GM21717 (cell line): ENCODE results near the gene LGALS3.

Source experiments
- ATAC-seq: cut with Tn5 transposase; IDR thresholded peaks from one replicate; pipeline ENCODE4 v1.9.1; 2021; ENCODE audit warnings: mild to moderate bottlenecking, moderate library complexity; ENCODE audit not compliant: unreplicated experiment

LGALS3 gene

GRCh38 chr14:55188686-55189295 is 59.7 kb downstream of the LGALS3 start:
- ATAC-seq: no peak

GRCh38 chr14:55190906-55191202 is 61.8 kb downstream of the LGALS3 start:
- ATAC-seq: no peak

- peak; percentile 97 for ATAC-seq
These were observed 62.4 kb downstream of the LGALS3 start, which contains the start of gene DLGAP5 for GRCh38 chr14:55191203-55192053. Gene DLGAP5, minus strand, starts transcription at chr14:55191585. Its CDS starts 2,406 bp downstream, at chr14:55189179.

DNA sequence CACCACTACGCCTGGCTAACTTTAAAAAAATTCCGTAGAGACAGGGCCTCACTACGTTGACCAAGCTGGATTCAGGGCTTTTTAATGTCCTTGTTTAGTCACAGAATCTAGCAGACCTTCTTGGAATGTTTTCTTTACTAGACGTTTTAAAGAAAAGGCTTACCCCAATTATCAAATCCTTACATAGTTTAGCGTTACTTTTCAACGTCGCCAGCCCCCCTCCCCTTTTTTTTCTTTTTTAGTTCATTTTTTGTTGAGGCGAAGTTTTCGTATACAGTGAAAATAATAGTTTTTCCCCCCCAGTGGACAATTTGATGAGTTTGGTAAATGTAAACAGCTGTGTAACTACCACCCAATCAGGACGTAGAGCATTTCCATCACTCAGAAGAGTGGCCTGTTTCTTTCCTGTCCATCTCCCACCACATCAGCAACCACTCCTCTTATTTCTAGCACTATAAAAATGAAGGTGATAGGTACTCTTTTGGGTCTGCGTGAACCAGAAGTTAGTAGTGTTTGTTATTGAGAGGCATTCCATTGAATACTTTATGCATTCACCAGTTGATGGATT is 63.1 kb downstream of the LGALS3 start:
- ATAC-seq: no peak

DNA sequence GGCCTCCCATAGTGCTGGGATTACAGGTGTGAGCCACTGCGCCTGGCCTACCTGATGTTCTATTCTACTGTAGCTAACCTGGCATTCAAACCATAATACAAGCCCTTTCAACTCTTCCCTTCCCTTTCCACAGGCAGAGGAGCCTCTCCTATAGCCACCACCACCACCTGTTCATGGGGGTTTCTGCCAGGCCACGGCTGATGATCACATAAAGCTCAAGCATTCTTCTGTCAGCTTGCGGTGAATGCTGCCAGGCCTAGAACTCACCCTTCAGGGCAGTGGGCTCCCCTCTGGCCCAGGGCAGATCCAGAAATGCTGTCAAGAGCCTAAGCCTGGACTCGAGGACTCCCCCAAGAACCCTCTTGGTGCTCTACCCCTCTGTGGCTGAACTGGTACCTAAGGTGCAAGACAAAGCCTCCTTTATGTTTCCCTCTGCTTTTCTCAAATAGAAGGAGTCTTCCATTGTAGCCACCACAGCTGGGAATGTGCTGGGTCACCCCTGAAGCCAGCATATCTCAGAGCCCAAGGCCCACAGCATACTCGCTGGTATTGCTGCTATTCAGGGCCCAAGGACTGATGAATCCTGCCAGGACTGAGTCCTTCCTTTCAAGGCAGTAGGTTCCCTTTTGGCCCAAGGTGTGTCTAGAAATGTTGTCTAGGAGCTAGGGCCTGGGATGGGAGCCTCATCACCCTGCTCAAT is 65.8 kb downstream of the LGALS3 start:
- ATAC-seq: no peak
